ENCODE data around the gene FGFR4.
"Not testable (repeated sequence)": the region's sequence is repeated elsewhere in the genome, so short reads cannot be mapped to it uniquely, and the experiment has no call there.

FGFR4 gene

GRCh38 chr5:177086654-177087397 lies at the start of gene FGFR4:
TSS of gene FGFR4 (plus strand) at chr5:177086915. CDS start at chr5:177089603, 2,688 bp downstream.
- peak; percentile 52 for DNase-seq (ENCODE audit: low read depth)

- no peak for DNase-seq (ENCODE audit: low read depth)
Observed at GRCh38 chr5:177036921-177037320, 49.8 kb upstream of the FGFR4 start.

GRCh38 chr5:177040814-177041420 lies 45.8 kb upstream of the FGFR4 start:
- peak; percentile 61 for DNase-seq (ENCODE audit: low read depth)

- no peak for DNase-seq (ENCODE audit: low read depth)
Observed at GRCh38 chr5:177041936-177042335, 44.8 kb upstream of the FGFR4 start.

- DNase-seq (ENCODE audit: low read depth) = no peak
Observed at GRCh38 chr5:177043114-177043513, 43.6 kb upstream of the FGFR4 start.

- no peak for DNase-seq (ENCODE audit: low read depth)
Observed at GRCh38 chr5:177043958-177044357, 42.8 kb upstream of the FGFR4 start.

GRCh38 chr5:177044641-177045040 lies 42.1 kb upstream of the FGFR4 start:
- no peak for DNase-seq (ENCODE audit: low read depth)

- no peak for DNase-seq (ENCODE audit: low read depth)
Observed at GRCh38 chr5:177045631-177046030, 41.1 kb upstream of the FGFR4 start.

GRCh38 chr5:177048531-177048930 lies 38.2 kb upstream of the FGFR4 start:
- not testable (repeated sequence) for DNase-seq (ENCODE audit: low read depth)

GRCh38 chr5:177049285-177049684 lies 37.4 kb upstream of the FGFR4 start:
- DNase-seq (ENCODE audit: low read depth) = no peak

- no peak for DNase-seq (ENCODE audit: low read depth)
Observed at GRCh38 chr5:177064500-177065277, 22.0 kb upstream of the FGFR4 start.

GRCh38 chr5:177065491-177065890 lies 21.2 kb upstream of the FGFR4 start:
- DNase-seq (ENCODE audit: low read depth) = no peak

GRCh38 chr5:177066224-177066623 lies 20.5 kb upstream of the FGFR4 start:
- no peak for DNase-seq (ENCODE audit: low read depth)

GRCh38 chr5:177067503-177067902 lies 19.2 kb upstream of the FGFR4 start:
- no peak for DNase-seq (ENCODE audit: low read depth)

- no peak for DNase-seq (ENCODE audit: low read depth)
Observed at GRCh38 chr5:177070536-177071191, 16.1 kb upstream of the FGFR4 start.

GRCh38 chr5:177071666-177072385 lies 14.9 kb upstream of the FGFR4 start:
- DNase-seq (ENCODE audit: low read depth) = peak; percentile 77

- DNase-seq (ENCODE audit: low read depth) = no peak
Observed at GRCh38 chr5:177077335-177077734, 9.4 kb upstream of the FGFR4 start.

GRCh38 chr5:177079606-177080005 lies 7.1 kb upstream of the FGFR4 start:
- no peak for DNase-seq (ENCODE audit: low read depth)

- no peak for DNase-seq (ENCODE audit: low read depth)
Observed at GRCh38 chr5:177080265-177080664, 6.5 kb upstream of the FGFR4 start.

- DNase-seq (ENCODE audit: low read depth) = no peak
Observed at GRCh38 chr5:177081859-177082258, 4.9 kb upstream of the FGFR4 start.

- no peak for DNase-seq (ENCODE audit: low read depth)
Observed at GRCh38 chr5:177083357-177083756, 3.4 kb upstream of the FGFR4 start.

GRCh38 chr5:177084175-177084574 lies 2.5 kb upstream of the FGFR4 start:
- no peak for DNase-seq (ENCODE audit: low read depth)

All from iris pigment epithelial cell (primary cell).